NCI-H526 (cell line): ENCODE results near the gene HIP1.
A peak's percentile ranks its signal among the peaks of the same experiment; 100 is the strongest.
"Not testable (repeated sequence)": the region's sequence is repeated elsewhere in the genome, so short reads cannot be mapped to it uniquely, and the experiment has no call there.

ENCODE experiments used
- DNase-seq, 2 experiments: peaks; one replicate each; lab custom pipeline; 2025; lab: John Stamatoyannopoulos, UW

HIP1 gene

GRCh38 chr7:75738604-75738974 is at the start of gene HIP1:
Gene HIP1 (minus strand): TSS chr7:75738941. CDS start chr7:75738920, 21 bp downstream.
- peak in 1 of 2 experiments; percentile 57 for DNase-seq

GRCh38 chr7:75788154-75788847 is 49.6 kb upstream of the HIP1 start:
- not testable (repeated sequence) for DNase-seq

GRCh38 chr7:75783058-75783457 is 44.3 kb upstream of the HIP1 start:
- DNase-seq: not testable (repeated sequence)

GRCh38 chr7:75780647-75781273 is 42.0 kb upstream of the HIP1 start:
- not testable (repeated sequence) for DNase-seq

GRCh38 chr7:75779516-75779915 is 40.8 kb upstream of the HIP1 start:
- not testable (repeated sequence) for DNase-seq

GRCh38 chr7:75779035-75779434 is 40.3 kb upstream of the HIP1 start:
- not testable (repeated sequence) for DNase-seq

GRCh38 chr7:75776295-75776971 is 37.7 kb upstream of the HIP1 start:
- no peak for DNase-seq

- DNase-seq: not testable (repeated sequence)
These were observed 35.2 kb upstream of the HIP1 start for GRCh38 chr7:75773958-75774357.

- no peak for DNase-seq
These were observed 33.6 kb upstream of the HIP1 start, which contains the start of gene CCL26 for GRCh38 chr7:75772081-75773077. Gene CCL26 (minus strand): TSS chr7:75772211. CDS start chr7:75772176, 35 bp downstream.

GRCh38 chr7:75771224-75771623 is 32.5 kb upstream of the HIP1 start:
- DNase-seq: no peak

- DNase-seq: peak; percentile 63 to 77
These were observed 23.7 kb upstream of the HIP1 start for GRCh38 chr7:75762350-75762917.

- not testable (repeated sequence) for DNase-seq
These were observed 23.1 kb upstream of the HIP1 start for GRCh38 chr7:75761801-75762200.

- no peak for DNase-seq
These were observed 19.8 kb upstream of the HIP1 start for GRCh38 chr7:75758491-75758890.

- DNase-seq: no peak
These were observed 19.1 kb upstream of the HIP1 start for GRCh38 chr7:75757860-75758259.

GRCh38 chr7:75756991-75757676 is 18.4 kb upstream of the HIP1 start:
- peak; percentile 46 to 67 for DNase-seq

GRCh38 chr7:75756206-75756990 is 17.7 kb upstream of the HIP1 start:
- no peak for DNase-seq

GRCh38 chr7:75743455-75743859 is 4.7 kb upstream of the HIP1 start:
- no peak for DNase-seq

- DNase-seq: peak; percentile 95 to 98
These were observed 2.2 kb upstream of the HIP1 start for GRCh38 chr7:75740846-75741497.
